ENCODE measurements around the gene NUDT2.

DNA sequence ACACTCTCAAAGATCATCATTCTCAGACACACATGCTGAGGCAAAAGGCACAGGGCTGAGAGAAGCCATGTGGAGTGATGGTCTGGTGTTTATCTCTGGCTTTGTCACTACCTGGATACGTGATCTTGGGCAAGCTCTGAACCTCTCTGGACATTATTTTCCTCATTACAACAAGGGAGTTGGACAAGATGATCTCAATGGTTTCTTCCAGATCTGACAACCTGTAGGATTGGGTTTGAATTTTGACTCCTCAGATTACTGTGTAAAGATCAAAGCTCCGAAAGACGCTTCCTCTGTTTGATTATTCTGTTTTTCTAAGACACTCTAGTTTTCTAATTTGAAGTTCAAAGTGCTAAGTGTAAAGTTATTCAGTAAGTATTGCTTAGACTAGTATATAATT, 20.0 kb downstream of the NUDT2 start:
- TF ChIP-seq, protein P1, sequence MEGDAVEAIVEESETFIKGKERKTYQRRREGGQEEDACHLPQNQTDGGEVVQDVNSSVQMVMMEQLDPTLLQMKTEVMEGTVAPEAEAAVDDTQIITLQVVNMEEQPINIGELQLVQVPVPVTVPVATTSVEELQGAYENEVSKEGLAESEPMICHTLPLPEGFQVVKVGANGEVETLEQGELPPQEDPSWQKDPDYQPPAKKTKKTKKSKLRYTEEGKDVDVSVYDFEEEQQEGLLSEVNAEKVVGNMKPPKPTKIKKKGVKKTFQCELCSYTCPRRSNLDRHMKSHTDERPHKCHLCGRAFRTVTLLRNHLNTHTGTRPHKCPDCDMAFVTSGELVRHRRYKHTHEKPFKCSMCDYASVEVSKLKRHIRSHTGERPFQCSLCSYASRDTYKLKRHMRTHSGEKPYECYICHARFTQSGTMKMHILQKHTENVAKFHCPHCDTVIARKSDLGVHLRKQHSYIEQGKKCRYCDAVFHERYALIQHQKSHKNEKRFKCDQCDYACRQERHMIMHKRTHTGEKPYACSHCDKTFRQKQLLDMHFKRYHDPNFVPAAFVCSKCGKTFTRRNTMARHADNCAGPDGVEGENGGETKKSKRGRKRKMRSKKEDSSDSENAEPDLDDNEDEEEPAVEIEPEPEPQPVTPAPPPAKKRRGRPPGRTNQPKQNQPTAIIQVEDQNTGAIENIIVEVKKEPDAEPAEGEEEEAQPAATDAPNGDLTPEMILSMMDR (IDR thresholded peaks at IDR 0.05; ENCODE audit: insufficient read depth, low read depth, low read length) = no peak
- TF ChIP-seq EZH2 (IDR thresholded peaks at IDR 0.05; ENCODE audit: insufficient read depth, low read length) = no peak
